K562 (cell line): ENCODE data around the gene CTDSP1. TPM values are rescaled to one million over a fixed set of nuclear protein-coding genes. Genes with fewer than 3 reads are reported as not detected.

Experiments used
- AFF4 ChIP-seq: sonication (generic); formaldehyde crosslinking; IDR thresholded peaks from 2 replicates; pipeline ENCODE4 v1.8.0; 2023; ENCODE audit warnings: mild to moderate bottlenecking, missing genetic modification reagents
- BRF1 ChIP-seq: IDR thresholded peaks from 3 replicates; pipeline ENCODE4 v1.6.1; 2011; ENCODE audit warnings: borderline replicate concordance, mild to moderate bottlenecking; ENCODE audit not compliant: insufficient read length; ENCODE audit errors: extremely low read depth
- FOXP4 ChIP-seq: sonication (generic); formaldehyde crosslinking; IDR thresholded peaks from 2 replicates; pipeline ENCODE4 v1.8.0; 2022; ENCODE audit warnings: mild to moderate bottlenecking, missing genetic modification reagents, borderline replicate concordance
- FUS ChIP-seq: fragments of 200-400 bp; formaldehyde crosslinking; optimal IDR thresholded peaks from 2 replicates; pipeline ENCODE3; 2017; ENCODE audit warnings: low read depth, low read length
- GABPB2 ChIP-seq: fragments of 250-450 bp; sonication (Bioruptor Pico); conservative IDR thresholded peaks from 2 replicates; pipeline ENCODE4 v1.5.1; 2021; ENCODE audit warnings: mild to moderate bottlenecking
- HMGXB4 ChIP-seq: sonication (generic); formaldehyde crosslinking; IDR thresholded peaks from 2 replicates; pipeline ENCODE4 v1.8.1; 2023; ENCODE audit warnings: mild to moderate bottlenecking, missing genetic modification reagents
- KAT8 ChIP-seq: fragments of 450-650 bp; IDR thresholded peaks from 2 replicates; pipeline ENCODE4 v1.6.1; 2016; ENCODE audit warnings: low read depth, mild to moderate bottlenecking
- KDM2B ChIP-seq: fragments of 250-450 bp; sonication (Bioruptor Pico); IDR thresholded peaks from 2 replicates; pipeline ENCODE4 v1.8.0; 2021; ENCODE audit warnings: mild to moderate bottlenecking, moderate library complexity
- KLF6 ChIP-seq: fragments of 250-450 bp; sonication (Bioruptor Pico); IDR thresholded peaks from 2 replicates; pipeline ENCODE4 v1.4.0; 2020; ENCODE audit warnings: mild to moderate bottlenecking, moderate library complexity, borderline replicate concordance
- SRSF3 ChIP-seq: fragments of 200-400 bp; formaldehyde crosslinking; IDR thresholded peaks from 2 replicates; pipeline ENCODE4 v1.6.1; 2016; ENCODE audit warnings: mild to moderate bottlenecking, low read length, moderate library complexity; ENCODE audit not compliant: insufficient read depth
- TBL1XR1 ChIP-seq, 2 experiments: IDR thresholded peaks; 2 replicates each; pipeline ENCODE4 v1.6.1; 2012; ENCODE audit warnings: improper control_type of control experiment in 2 of 2, low read length in 2 of 2, mild to moderate bottlenecking in 1 of 2
- ZBTB9 ChIP-seq: fragments of 450-650 bp; formaldehyde crosslinking; IDR thresholded peaks from 2 replicates; pipeline ENCODE4 v1.4.0; 2020; ENCODE audit warnings: mild to moderate bottlenecking, moderate library complexity
- ZFX ChIP-seq: sonication (generic); formaldehyde crosslinking; IDR thresholded peaks from 2 replicates; pipeline ENCODE4 v1.8.0; 2022; ENCODE audit warnings: mild to moderate bottlenecking, missing genetic modification reagents, moderate library complexity
- ZKSCAN8 ChIP-seq: fragments of 200-800 bp; sonication (Bioruptor generic); IDR thresholded peaks from 2 replicates; pipeline ENCODE4 v1.6.1; 2016; ENCODE audit warnings: missing genetic modification characterization, missing compliant biosample characterization
- ZNF316 ChIP-seq: fragments of 450-650 bp; IDR thresholded peaks from 2 replicates; pipeline ENCODE4 v1.6.1; 2016
- ZNF668 ChIP-seq: fragments of 250-450 bp; sonication (Bioruptor Pico); IDR thresholded peaks from 2 replicates; pipeline ENCODE4 v1.8.0; 2022; ENCODE audit warnings: mild to moderate bottlenecking, inconsistent platforms
- polyA plus RNA-seq, 8 experiments: library from polyadenylated mRNA; depleted of rRNA in 4 of 8; stranded (reverse) in 5 of 8; unstranded in 3 of 8; fragments of >200 nt; fragmentation: Nextera tagmentation in 2 of 8; fragmentation: Illumina TruSeq in 1 of 8; extraction: Ambion mirVana in 2 of 8; extraction: Trizol in 1 of 8; gene quantifications; 2 replicates each; pipeline versions ENCODE4 v1.2.1 to v1.2.3, GENCODE V29; 2011 to 2014; ENCODE audit warnings: inconsistent platforms in 1 of 8, missing spikeins in 1 of 8
- total RNA-seq, 7 experiments: library from RNA; depleted of rRNA in 6 of 7; stranded (reverse); fragments of >200 nt in 6 of 7; fragmentation: Illumina TruSeq in 2 of 7; extraction: Trizol in 2 of 7; gene quantifications; 2 replicates each; pipeline versions ENCODE4 v1.2.1 to v1.2.3, GENCODE V29; 2011 to 2021; ENCODE audit warnings: low replicate concordance in 1 of 7
- TF ChIP-seq, protein P1 (sequence below): fragments of 250-450 bp; sonication (Bioruptor Pico); IDR thresholded peaks from 2 replicates; pipeline ENCODE4 v1.4.0; 2020; ENCODE audit warnings: borderline replicate concordance

Gene CTDSP1
- total and polyA plus RNA-seq, 9 of the 15 experiments (the other 6 are each of a cell fraction or from before 2014, with no cell fraction given): 2.4 to 74.8 (median 45.8) TPM

- TF ChIP-seq HMGXB4 (CRISPR knock-in tag) (no peak), FUS (peak; percentile 61), BRF1 (no peak), ZKSCAN8 (no peak), AFF4 (no peak; the same call in 1 of the 2 replicates), KDM2B (CRISPR knock-in tag) (no peak), GABPB2 (CRISPR knock-in tag) (no peak), FOXP4 (CRISPR knock-in tag) (no peak), ZNF316 (no peak), KLF6 (CRISPR knock-in tag) (no peak), KAT8 (no peak), ZBTB9 (CRISPR knock-in tag) (no peak), TBL1XR1 (IDR thresholded peaks at IDR 0.05; ENCODE audit: low read length in 2 of 2) (no peak), ZFX (CRISPR knock-in tag) (peak; percentile 19), SRSF3 (no peak), ZNF668 (CRISPR knock-in tag) (no peak)
- TF ChIP-seq, protein P1, sequence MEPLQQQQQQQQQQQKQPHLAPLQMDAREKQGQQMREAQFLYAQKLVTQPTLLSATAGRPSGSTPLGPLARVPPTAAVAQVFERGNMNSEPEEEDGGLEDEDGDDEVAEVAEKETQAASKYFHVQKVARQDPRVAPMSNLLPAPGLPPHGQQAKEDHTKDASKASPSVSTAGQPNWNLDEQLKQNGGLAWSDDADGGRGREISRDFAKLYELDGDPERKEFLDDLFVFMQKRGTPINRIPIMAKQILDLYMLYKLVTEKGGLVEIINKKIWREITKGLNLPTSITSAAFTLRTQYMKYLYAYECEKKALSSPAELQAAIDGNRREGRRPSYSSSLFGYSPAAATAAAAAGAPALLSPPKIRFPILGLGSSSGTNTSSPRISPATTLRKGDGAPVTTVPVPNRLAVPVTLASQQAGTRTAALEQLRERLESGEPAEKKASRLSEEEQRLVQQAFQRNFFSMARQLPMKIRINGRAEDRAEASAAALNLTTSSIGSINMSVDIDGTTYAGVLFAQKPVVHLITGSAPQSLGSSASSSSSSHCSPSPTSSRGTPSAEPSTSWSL (CRISPR knock-in tag): no peak
These were observed at the start of gene CTDSP1 (continued) for GRCh38 chr2:218399391-218400166.
